GM21529 (cell line): ENCODE measurements around the gene UBE2G1.
A peak's percentile ranks its signal among the peaks of the same experiment; 100 is the strongest.

Experiments
- ATAC-seq: cut with Tn5 transposase; IDR thresholded peaks from one replicate; pipeline ENCODE4 v1.9.1; 2021; ENCODE audit not compliant: unreplicated experiment

UBE2G1 gene

GRCh38 chr17:4366327-4367063, at the start of gene UBE2G1:
Gene UBE2G1, minus strand, starts transcription at chr17:4366675. Its CDS starts 359 bp downstream, at chr17:4366316.
- peak; percentile 68 for ATAC-seq

- ATAC-seq, result peak; percentile 76
Measured at GRCh38 chr17:4412933-4413831, 46.7 kb upstream of the UBE2G1 start.

GRCh38 chr17:4411201-4411600, 44.7 kb upstream of the UBE2G1 start:
- no peak for ATAC-seq

GRCh38 chr17:4409659-4410058, 43.2 kb upstream of the UBE2G1 start:
- ATAC-seq, result no peak

GRCh38 chr17:4407851-4408250, 41.4 kb upstream of the UBE2G1 start:
- ATAC-seq, result no peak

GRCh38 chr17:4407216-4407615, 40.7 kb upstream of the UBE2G1 start:
- no peak for ATAC-seq

GRCh38 chr17:4406386-4406785, 39.9 kb upstream of the UBE2G1 start:
- ATAC-seq, result no peak

- no peak for ATAC-seq
Measured at GRCh38 chr17:4405699-4406098, 39.2 kb upstream of the UBE2G1 start.

- ATAC-seq, result no peak
Measured at GRCh38 chr17:4405038-4405669, 38.7 kb upstream of the UBE2G1 start.

- ATAC-seq, result no peak
Measured at GRCh38 chr17:4397840-4398239, 31.4 kb upstream of the UBE2G1 start.

- ATAC-seq, result no peak
Measured at GRCh38 chr17:4395111-4395478, 28.6 kb upstream of the UBE2G1 start.

- no peak for ATAC-seq
Measured at GRCh38 chr17:4394208-4395110, 28.0 kb upstream of the UBE2G1 start.

- no peak for ATAC-seq
Measured at GRCh38 chr17:4393806-4394205, 27.3 kb upstream of the UBE2G1 start.

GRCh38 chr17:4389079-4389478, 22.6 kb upstream of the UBE2G1 start:
- ATAC-seq, result no peak

GRCh38 chr17:4387137-4387536, 20.7 kb upstream of the UBE2G1 start:
- no peak for ATAC-seq

GRCh38 chr17:4386406-4386805, 19.9 kb upstream of the UBE2G1 start:
- no peak for ATAC-seq

GRCh38 chr17:4381690-4382671, 15.5 kb upstream of the UBE2G1 start:
- no peak for ATAC-seq

GRCh38 chr17:4378626-4379025, 12.2 kb upstream of the UBE2G1 start:
- no peak for ATAC-seq

GRCh38 chr17:4377247-4377646, 10.8 kb upstream of the UBE2G1 start:
- peak; percentile 33 for ATAC-seq
